Psoas muscle (tissue), 8 donors: ENCODE results near the gene AIF1L. TPM values are rescaled to one million over a fixed set of nuclear protein-coding genes. Genes with fewer than 3 reads are reported as not detected.

Experiments
- ATAC-seq, 4 donors: fragments of 200-7000 bp; cut with Tn5 transposase; one replicate each; pipeline ENCODE4 v1.9.1; 2020; ENCODE audit warnings: moderate library complexity in 3 of 4, mild to moderate bottlenecking in 2 of 4
- DNase-seq, 2 donors: peaks; one replicate each; pipeline ENCODE4 v3.0.0-alpha.2; 2020
- H3K27ac ChIP-seq: fragments of 200-600 bp; one replicate; pipeline ENCODE4 v1.8.0; 2022
- H3K27me3 ChIP-seq, 3 donors: fragments of 200-600 bp in 1 of 3; one replicate each; pipeline versions ENCODE4 v1.6.1 to v1.8.0; 2013 to 2022; ENCODE audit warnings: low read length in 2 of 3, mild to moderate bottlenecking in 2 of 3, moderate library complexity in 1 of 3; ENCODE audit not compliant: insufficient read depth in 3 of 3
- H3K36me3 ChIP-seq, 2 donors: fragments of 200-600 bp in 1 of 2; one replicate each; pipeline versions ENCODE4 v1.6.1 to v1.8.0; 2013 to 2022; ENCODE audit warnings: low read depth in 1 of 2, mild to moderate bottlenecking in 1 of 2, moderate library complexity in 1 of 2; ENCODE audit not compliant: insufficient read depth in 1 of 2
- H3K4me1 ChIP-seq: fragments of 200-600 bp; one replicate; pipeline ENCODE4 v1.8.0; 2022
- H3K4me3 ChIP-seq: fragments of 200-600 bp; one replicate; pipeline ENCODE4 v1.8.0; 2022; ENCODE audit warnings: mild to moderate bottlenecking
- H3K9me3 ChIP-seq: fragments of 200-600 bp; one replicate; pipeline ENCODE4 v1.8.0; 2022
- CTCF ChIP-seq: fragments of 200-600 bp; IDR thresholded peaks from one replicate; pipeline ENCODE4 v1.8.0; 2022; ENCODE audit warnings: antibody characterized with exemption
- WGBS, 3 donors: extraction: QIAGEN DNeasy Blood & Tissue Kit; methylation state at CpG; one replicate each; pipeline versions ENCODE4 v1.1.6 to v1.1.7; 2013; 5-methylcytosine and 5-hydroxymethylcytosine counted together
- intact Hi-C, 2 donors: fragments of 100-400 bp; cut with DNase I; formaldehyde crosslinking; loops; one replicate each; pipeline versions ENCODE4 v1.11.0 to v1.14.2; 2022
- polyA plus RNA-seq, 3 donors: library from polyadenylated mRNA; stranded (reverse); fragments of 200-250 nt; gene quantifications; one replicate each; pipeline ENCODE4 v1.2.3, GENCODE V29; 2013
- total RNA-seq, 4 donors: library from RNA; stranded (reverse); fragmentation: NEBNext Ultra II Directional in 2 of 4; extraction: Animal tissue kit (Norgen Biotek cat#: 25700) in 2 of 4; gene quantifications; one replicate each; pipeline versions ENCODE4 v1.2.1 to v1.2.4, GENCODE V29; 2021 to 2023
- donor health status: healthy with polysubstance abuse.
- donor health status: DM: no; HTN: no; CAD: no; lungs with moderate emphysema.
- donor health status: Bipolar disorder and iron deficiency.
- donor health status: healthy.
- donor health status: DM: yes; HTN: yes; CAD: no.
- donor health status: DM: no; HTN: no; CAD: no.
- donor health status: DM: no; HTN: no; CAD: no.
- donor health status: DM: yes; HTN: yes; CAD: no.

The AIF1L gene
- total and polyA plus RNA-seq, 7 donors = 3.7 to 12.2 (median 11.0) TPM

- no peaks in the 10 kb centered on the region for H3K36me3 ChIP-seq
- ATAC-seq (no peak), DNase-seq (no peak)
- no peak overlapping the region for H3K4me3 ChIP-seq
- no peak for TF ChIP-seq CTCF
- no peak overlapping the region for H3K27ac ChIP-seq
- no peaks in the 10 kb centered on the region for H3K9me3 ChIP-seq
- intact Hi-C loops = no loop called here
- H3K4me1 ChIP-seq = no peaks in the 10 kb centered on the region
- WGBS, 3 donors = 87 to 91% (median 88%) methylated on average over 9 of the region's 9 CpGs
- H3K27me3 ChIP-seq = peaks cover 0 to 39% (median 13%) of the 10 kb centered on the region in 3 donors
Measured at GRCh38 chr9:131100445-131100844, 4.1 kb downstream of the AIF1L start.

GRCh38 chr9:131101207-131101964 lies 5.1 kb downstream of the AIF1L start:
- Histone ChIP-seq H3K9me3 (no peaks in the 10 kb centered on the region), H3K4me3 (no peak overlapping the region), H3K4me1 (no peaks in the 10 kb centered on the region), H3K36me3 (no peaks in the 10 kb centered on the region), H3K27me3 (peaks cover 0 to 33% (median 11%) of the 10 kb centered on the region in 3 donors), H3K27ac (no peak overlapping the region)
- DNase-seq (no peak), ATAC-seq (no peak)
- no peak for TF ChIP-seq CTCF
- intact Hi-C loops = no loop called here
- WGBS, 3 donors = 90% methylated on average over 11 of the region's 11 CpGs

- DNase-seq = no peak
- 70 to 81% (median 77%) methylated on average over 8 to 9 of the region's 9 CpGs for WGBS, 3 donors
- H3K4me3 ChIP-seq = no peak overlapping the region
- no peak for ATAC-seq
- no peak overlapping the region for H3K27ac ChIP-seq
- peaks cover 0 to 18% (median 5%) of the 10 kb centered on the region in 3 donors for H3K27me3 ChIP-seq
- no peaks in the 10 kb centered on the region for H3K36me3 ChIP-seq
- intact Hi-C loops = no loop called here
- H3K9me3 ChIP-seq = no peaks in the 10 kb centered on the region
- no peak for TF ChIP-seq CTCF
- H3K4me1 ChIP-seq = no peaks in the 10 kb centered on the region
Measured at GRCh38 chr9:131103024-131103423, 6.7 kb downstream of the AIF1L start.

- H3K36me3 ChIP-seq = no peaks in the 10 kb centered on the region
- H3K4me3 ChIP-seq = no peak overlapping the region
- TF ChIP-seq CTCF = no peak
- ATAC-seq = no peak
- H3K4me1 ChIP-seq = no peaks in the 10 kb centered on the region
- WGBS, 3 donors = 93 to 96% (median 95%) methylated on average over 3 of the region's 3 CpGs
- DNase-seq = no peak
- H3K27ac ChIP-seq = no peak overlapping the region
- intact Hi-C loops = no loop called here
- H3K27me3 ChIP-seq = peaks cover 0 to 17% (median 2%) of the 10 kb centered on the region in 3 donors
- no peaks in the 10 kb centered on the region for H3K9me3 ChIP-seq
Measured at GRCh38 chr9:131103535-131103934, 7.2 kb downstream of the AIF1L start.
